ENCODE data around the gene PKM. TPM values are rescaled to one million over a fixed set of nuclear protein-coding genes. Genes with fewer than 3 reads are reported as not detected.

Gene PKM
- total and polyA plus RNA-seq, 4 donors, result 12.9 to 61.2 (median 29.7) TPM

GRCh38 chr15:72156928-72157327 is 74.1 kb downstream of the PKM start (continued):
- TF ChIP-seq TAF1 (conservative IDR thresholded peaks at IDR 0.05) (no peak), MAX (IDR thresholded peaks at IDR 0.05) (no peak), RAD21 (IDR thresholded peaks at IDR 0.05) (no peak)

GRCh38 chr15:72155635-72156616 is 75.1 kb downstream of the PKM start:
- TF ChIP-seq CTCF (IDR thresholded peaks at IDR 0.05; ENCODE audit: low read depth, low read length, missing input control) (peak; percentile 83), EGR1 (IDR thresholded peaks at IDR 0.05; ENCODE audit: low read depth in 2 of 2) (no peak), TAF1 (conservative IDR thresholded peaks at IDR 0.05) (no peak), NR2F2 (IDR thresholded peaks at IDR 0.05) (no peak), RXRA (IDR thresholded peaks at IDR 0.05) (no peak), FOXA2 (IDR thresholded peaks at IDR 0.05) (no peak), JUND (IDR thresholded peaks at IDR 0.05) (no peak), ZBTB33 (IDR thresholded peaks at IDR 0.05) (no peak), FOXA1 (IDR thresholded peaks at IDR 0.05) (no peak), RAD21 (IDR thresholded peaks at IDR 0.05) (peak; percentile 96 to 97), SP1 (IDR thresholded peaks at IDR 0.05) (no peak), HNF4G (IDR thresholded peaks at IDR 0.05) (no peak)
- Histone ChIP-seq H3K27ac (ENCODE audit: low read depth in 1 of 2, low read length in 2 of 2) (peak overlapping the region in 1 of 2 donors; percentile 64), H3K4me1 (ENCODE audit: control insufficient read depth in 4 of 4, insufficient read depth in 4 of 4, low read length in 3 of 4) (peaks cover 0 to 16% (median 13%) of the 10 kb centered on the region in 4 donors), H3K9ac (ENCODE audit: low read depth in 1 of 2, low read length in 2 of 2) (peak overlapping the region; percentile 28 to 51), H3K4me3 (ENCODE audit: low read depth in 1 of 3, low read length in 3 of 3) (peak overlapping the region; percentile 43 to 87 (median 50)), H3K36me3 (ENCODE audit: control insufficient read depth in 4 of 4, insufficient read depth in 3 of 4, low read depth in 1 of 4, low read length in 3 of 4) (no peaks in the 10 kb centered on the region), H3K27me3 (ENCODE audit: control insufficient read depth in 4 of 4, insufficient read depth in 4 of 4, low read length in 3 of 4) (no peaks in the 10 kb centered on the region), H3K9me3 (ENCODE audit: control insufficient read depth in 4 of 4, low read length in 3 of 4) (no peaks in the 10 kb centered on the region)
- peak; percentile 81 for DNase-seq (ENCODE audit: low spot score)
- 6% methylated on average over 19 of the region's 19 CpGs for WGBS

GRCh38 chr15:72155003-72155621 is 75.9 kb downstream of the PKM start:
- no peaks in the 10 kb centered on the region for H3K9me3 ChIP-seq (ENCODE audit: control insufficient read depth in 4 of 4, low read length in 3 of 4)
- WGBS, result 20% methylated on average over 14 of the region's 14 CpGs
- H3K9ac ChIP-seq (ENCODE audit: low read depth in 1 of 2, low read length in 2 of 2), result peak overlapping the region in 1 of 2 donors; percentile 32
- H3K4me1 ChIP-seq (ENCODE audit: control insufficient read depth in 4 of 4, insufficient read depth in 4 of 4, low read length in 3 of 4), result peaks cover 0 to 16% (median 13%) of the 10 kb centered on the region in 4 donors
- DNase-seq (ENCODE audit: low spot score), result no peak
- peak overlapping the region; percentile 43 to 87 (median 50) for H3K4me3 ChIP-seq (ENCODE audit: low read depth in 1 of 3, low read length in 3 of 3)
- H3K36me3 ChIP-seq (ENCODE audit: control insufficient read depth in 4 of 4, insufficient read depth in 3 of 4, low read depth in 1 of 4, low read length in 3 of 4), result no peaks in the 10 kb centered on the region
- no peaks in the 10 kb centered on the region for H3K27me3 ChIP-seq (ENCODE audit: control insufficient read depth in 4 of 4, insufficient read depth in 4 of 4, low read length in 3 of 4)
- H3K27ac ChIP-seq (ENCODE audit: low read depth in 1 of 2, low read length in 2 of 2), result peak overlapping the region; percentile 39 to 64
- TF ChIP-seq RAD21 (IDR thresholded peaks at IDR 0.05) (no peak), REST (IDR thresholded peaks at IDR 0.05) (no peak), CTCF (IDR thresholded peaks at IDR 0.05; ENCODE audit: low read depth, low read length, missing input control) (no peak), GABPA (IDR thresholded peaks at IDR 0.05 in 1 of 2, conservative IDR thresholded peaks at IDR 0.05 in 1 of 2) (no peak), FOXA2 (IDR thresholded peaks at IDR 0.05) (no peak), TAF1 (conservative IDR thresholded peaks at IDR 0.05) (no peak), MAX (IDR thresholded peaks at IDR 0.05) (no peak)
